Upper lobe of left lung (tissue), 4 donors: ENCODE data around the gene LIPA.

ENCODE experiments used
- CTCF ChIP-seq, 6 experiments: fragments of 450-650 bp in 4 of 6; fragments of 200-600 bp in 2 of 6; sonication (generic) in 2 of 6; IDR thresholded peaks; one replicate each; pipeline ENCODE4 v1.5.1; 2016 to 2019; ENCODE audit warnings: antibody characterized with exemption in 6 of 6
- POLR2AphosphoS5 ChIP-seq, 2 donors: sonication (generic); formaldehyde crosslinking; IDR thresholded peaks; one replicate each; pipeline ENCODE4 v1.5.1; 2017; ENCODE audit warnings: antibody characterized with exemption in 2 of 2

GRCh38 chr10:89236226-89236797 lies 15.3 kb downstream of the LIPA start:
- TF ChIP-seq CTCF (IDR thresholded peaks at IDR 0.05) (no peak), POLR2AphosphoS5 (IDR thresholded peaks at IDR 0.05) (no peak)
